ENCODE data around the gene GDPD3.

Gene GDPD3

DNA sequence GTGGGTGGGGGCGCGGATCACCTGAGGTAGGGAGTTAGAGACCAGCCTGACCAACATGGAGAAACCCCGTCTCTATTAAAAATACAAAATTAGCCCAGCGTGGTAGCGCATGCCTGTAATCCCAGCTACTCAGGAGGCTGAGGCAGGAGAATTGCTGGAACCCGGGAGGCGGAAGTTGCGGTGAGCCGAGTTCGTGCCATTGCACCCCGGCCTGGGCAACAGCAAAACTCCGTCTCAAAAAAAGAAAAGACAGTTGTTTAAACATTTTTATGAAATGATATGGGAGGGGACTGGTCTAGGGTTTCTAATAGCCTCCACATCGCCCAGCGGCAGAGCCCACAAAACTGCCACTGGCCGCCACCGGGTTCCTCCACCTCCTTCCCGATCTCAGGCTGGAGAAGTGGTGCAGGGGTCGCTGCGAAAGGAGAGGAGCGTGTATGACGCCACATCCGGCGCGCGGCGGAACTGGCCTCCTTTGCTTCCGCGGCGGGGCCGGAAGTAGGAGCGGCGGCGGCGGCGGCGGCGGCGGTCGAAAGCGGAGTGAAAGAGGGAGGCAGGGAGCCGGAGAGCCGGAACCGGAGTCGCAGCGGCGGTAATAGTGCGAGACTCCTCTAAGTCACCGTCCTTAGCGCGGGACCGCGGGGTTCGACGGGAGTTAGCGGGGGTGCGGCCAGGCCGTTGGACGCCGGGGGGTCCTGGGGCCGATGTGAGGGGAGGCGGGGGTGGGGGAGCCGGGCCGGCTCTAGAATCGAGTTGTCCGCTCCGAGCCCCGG, 37.6 kb downstream of the GDPD3 start, which contains the start of gene PPP4C:
Gene PPP4C (plus strand): TSS at position 492 of the 773 bp plus-strand sequence. CDS start 384 bp downstream, outside the sequence.
- DNase-seq: peak; percentile 52

DNA sequence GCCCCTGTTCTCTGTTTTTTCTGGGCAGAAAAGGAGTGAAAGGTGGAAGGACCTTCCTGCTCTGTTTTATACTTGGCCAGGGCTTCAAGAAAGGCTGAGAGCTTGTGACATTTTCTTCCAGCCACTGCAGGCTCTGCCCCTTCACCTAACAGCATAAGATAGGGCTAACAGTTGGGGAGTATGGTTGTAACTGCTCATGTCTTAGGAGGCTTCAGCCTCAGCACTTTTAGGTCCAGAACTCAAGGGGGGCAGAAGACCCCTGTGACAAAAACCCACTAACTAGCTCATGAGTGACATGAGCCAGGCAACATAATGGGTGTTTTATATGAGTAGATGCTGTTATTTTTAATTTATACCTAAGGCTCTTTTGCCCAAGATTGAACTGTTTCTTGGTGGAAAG, 42.8 kb downstream of the GDPD3 start:
- no peak for DNase-seq

DNA sequence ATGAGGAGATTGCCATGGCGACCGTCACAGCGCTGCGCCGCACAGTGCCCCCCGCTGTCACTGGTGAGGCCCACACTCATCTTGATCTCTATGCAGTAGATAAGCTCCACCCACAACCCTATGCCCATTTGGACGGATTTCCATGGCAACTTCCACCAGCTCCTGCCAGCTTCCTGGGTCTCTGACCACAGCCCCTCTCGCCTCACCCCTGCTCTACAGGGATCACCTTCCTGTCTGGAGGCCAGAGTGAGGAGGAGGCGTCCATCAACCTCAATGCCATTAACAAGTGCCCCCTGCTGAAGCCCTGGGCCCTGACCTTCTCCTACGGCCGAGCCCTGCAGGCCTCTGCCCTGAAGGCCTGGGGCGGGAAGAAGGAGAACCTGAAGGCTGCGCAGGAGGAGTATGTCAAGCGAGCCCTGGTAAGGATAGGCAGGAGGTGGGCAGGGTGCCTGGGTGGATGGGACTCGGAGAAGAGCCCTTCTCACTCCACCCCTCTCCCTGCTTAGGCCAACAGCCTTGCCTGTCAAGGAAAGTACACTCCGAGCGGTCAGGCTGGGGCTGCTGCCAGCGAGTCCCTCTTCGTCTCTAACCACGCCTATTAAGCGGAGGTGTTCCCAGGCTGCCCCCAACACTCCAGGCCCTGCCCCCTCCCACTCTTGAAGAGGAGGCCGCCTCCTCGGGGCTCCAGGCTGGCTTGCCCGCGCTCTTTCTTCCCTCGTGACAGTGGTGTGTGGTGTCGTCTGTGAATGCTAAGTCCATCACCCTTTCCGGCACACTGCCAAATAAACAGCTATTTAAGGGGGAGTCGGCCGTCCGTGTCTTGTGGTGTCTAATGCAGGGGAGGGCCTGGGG, 43.5 kb downstream of the GDPD3 start:
- DNase-seq: no peak

DNA sequence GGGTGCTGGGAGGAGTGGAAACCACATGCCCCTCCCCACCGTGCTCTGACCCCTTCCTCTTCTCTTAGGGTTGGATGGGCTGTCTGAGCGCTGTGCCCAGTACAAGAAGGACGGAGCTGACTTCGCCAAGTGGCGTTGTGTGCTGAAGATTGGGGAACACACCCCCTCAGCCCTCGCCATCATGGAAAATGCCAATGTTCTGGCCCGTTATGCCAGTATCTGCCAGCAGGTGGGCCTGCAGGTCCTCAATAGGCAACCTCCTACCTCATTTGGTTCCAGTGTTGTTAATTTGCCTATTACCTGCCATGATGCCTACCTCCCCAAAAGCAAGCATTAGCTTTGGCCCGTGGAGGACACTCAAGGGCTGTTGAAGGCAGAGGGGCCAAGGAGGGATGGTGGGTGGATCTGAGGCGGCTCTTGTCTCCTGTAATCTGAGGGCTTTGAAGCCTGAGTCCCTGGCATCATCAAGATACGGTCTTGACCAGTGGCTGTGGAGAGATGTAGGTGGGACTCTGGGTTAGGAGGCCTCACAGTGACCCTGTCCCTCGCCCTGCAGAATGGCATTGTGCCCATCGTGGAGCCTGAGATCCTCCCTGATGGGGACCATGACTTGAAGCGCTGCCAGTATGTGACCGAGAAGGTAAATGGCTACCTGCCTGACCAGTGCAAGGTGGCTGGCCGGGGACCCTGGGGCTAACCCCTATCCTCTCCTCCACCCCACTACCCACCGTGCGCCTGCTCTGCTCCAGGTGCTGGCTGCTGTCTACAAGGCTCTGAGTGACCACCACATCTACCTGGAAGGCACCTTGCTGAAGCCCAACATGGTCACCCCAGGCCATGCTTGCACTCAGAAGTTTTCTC, 44.4 kb downstream of the GDPD3 start:
- DNase-seq: no peak

DNA sequence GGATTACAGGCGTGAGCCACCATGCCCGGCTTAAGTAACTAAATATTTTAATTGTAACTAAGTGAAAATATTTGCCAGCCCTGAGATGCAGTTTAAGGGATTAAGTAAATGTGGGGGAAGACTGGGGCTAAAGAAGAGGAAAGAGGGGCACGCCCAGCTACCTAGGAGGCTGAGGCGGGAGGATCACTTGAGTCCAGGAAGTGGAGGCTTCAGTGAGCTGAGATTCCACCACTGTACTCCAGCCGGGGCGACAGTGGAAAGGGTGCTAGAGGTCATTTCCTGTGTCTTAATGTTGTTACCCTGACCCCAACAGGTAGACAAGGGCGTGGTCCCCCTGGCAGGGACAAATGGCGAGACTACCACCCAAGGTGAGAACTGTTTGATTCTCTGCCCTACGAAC, 45.0 kb downstream of the GDPD3 start:
- DNase-seq: no peak

DNA sequence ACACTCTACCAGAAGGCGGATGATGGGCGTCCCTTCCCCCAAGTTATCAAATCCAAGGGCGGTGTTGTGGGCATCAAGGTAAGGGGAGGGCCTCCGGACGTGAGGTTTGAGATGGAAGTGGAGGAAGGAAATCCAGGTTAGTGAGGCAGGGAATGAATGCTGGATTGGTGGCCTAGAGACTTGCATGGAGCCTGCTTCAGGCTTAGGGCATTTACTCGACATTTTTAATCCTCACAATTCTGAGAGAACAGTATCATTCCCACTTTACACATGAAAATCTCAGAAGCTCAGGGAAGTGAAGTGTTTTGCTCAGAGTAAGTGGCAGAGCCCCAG, 45.8 kb downstream of the GDPD3 start:
- DNase-seq: no peak

DNA sequence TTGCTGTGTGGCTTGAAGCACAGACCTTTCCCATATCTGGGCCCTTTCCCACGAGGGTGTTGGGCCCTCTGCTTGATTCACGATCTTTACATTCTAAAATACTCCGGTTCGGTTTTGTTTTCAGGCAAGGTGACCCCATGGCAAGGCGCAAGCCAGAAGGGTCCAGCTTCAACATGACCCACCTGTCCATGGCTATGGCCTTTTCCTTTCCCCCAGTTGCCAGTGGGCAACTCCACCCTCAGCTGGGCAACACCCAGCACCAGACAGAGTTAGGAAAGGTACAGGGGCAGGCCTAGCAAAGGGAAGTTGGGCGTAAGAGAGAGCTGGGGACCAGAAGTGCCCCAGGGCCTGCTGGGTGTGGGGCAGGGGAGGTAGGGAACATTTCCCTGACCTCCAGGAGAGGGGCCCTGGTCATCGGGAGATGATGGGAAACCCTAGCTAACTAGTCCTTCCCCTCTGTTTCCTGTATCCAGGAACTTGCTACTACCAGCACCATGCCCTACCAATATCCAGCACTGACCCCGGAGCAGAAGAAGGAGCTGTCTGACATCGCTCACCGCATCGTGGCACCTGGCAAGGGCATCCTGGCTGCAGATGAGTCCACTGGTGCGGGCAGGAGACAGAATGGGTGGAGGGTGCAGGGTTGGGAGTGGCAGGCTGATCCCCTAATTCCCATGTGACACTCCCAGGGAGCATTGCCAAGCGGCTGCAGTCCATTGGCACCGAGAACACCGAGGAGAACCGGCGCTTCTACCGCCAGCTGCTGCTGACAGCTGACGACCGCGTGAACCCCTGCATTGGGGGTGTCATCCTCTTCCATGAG, 46.4 kb downstream of the GDPD3 start:
- DNase-seq: no peak

DNA sequence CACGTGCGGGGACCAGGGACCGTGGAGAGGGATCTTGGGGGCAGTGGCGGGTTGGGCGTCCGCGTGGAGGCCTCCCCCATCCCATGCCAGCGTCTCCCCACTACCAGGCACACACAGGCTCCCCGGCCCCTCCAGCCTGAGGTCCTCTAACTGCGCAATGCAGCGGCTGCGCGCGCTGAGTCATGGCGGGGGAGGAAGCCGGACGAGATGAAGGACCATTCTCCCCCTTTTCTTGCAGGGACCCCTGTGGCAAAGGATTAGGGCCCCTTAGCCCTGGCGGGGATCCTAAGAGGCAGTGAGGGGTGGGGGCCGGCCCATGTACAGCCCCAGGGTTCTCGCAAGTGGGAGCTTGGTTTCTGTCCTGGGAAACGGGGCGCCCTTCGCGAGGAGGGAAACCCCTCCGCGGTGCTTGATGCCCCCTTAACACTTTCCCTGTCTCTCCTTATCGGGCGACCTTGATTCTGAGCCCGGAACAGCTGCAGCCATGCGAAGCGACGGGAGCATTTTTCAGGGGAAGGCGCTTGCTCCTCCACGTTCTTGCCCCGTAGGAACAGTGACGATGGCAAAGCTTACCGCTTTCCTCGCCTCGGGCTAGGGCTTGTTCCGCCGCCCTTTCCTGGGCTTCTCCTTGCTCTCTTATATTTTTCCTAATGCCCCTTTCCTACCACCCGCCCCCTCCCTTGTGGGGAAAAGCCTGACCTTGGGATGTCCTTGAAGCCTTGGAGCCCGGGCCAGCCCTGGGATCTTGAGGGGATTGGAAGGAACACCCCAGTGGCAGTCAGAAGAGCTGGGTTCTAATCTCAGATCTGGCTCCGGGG, 47.2 kb downstream of the GDPD3 start:
- DNase-seq: no peak

DNA sequence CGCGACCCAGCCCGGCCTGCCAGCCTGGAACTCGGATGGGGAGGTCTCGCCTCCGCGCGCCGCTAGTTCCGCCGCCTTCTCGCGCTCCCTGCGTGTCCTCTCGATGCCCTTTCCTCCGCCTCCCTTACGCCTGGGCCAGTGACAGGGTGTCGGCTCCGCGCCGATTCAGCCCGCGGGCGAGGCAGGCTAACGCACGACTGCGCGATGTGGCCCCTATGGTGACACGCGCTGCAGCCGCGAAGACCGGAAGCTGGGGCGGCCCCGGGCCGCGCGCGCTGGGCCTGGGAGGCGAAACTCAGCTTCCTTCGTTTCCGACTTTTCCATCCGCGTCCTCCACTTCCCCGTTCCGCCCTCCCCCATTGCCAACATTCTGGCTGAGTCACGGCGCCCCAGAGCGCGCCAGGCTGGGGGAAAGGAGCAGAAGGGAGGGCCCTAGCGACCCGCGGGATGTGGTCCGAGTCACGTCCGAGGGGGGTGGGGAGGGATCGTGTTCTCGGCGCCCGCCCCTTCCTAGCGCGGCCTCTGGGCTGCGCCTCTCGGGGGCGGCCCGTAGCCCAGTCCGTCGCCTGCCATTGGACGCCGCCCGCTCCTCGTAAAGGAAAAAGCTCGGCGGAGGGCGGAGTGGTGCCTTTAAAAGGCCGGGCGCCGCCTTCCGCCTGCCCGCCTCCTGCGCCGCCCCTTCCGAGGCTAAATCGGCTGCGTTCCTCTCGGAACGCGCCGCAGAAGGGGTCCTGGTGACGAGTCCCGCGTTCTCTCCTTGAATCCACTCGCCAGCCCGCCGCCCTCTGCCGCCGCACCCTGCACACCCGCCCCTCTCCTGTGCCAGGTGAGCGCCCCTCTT, 48.0 kb downstream of the GDPD3 start, which contains the start of gene ALDOA:
Gene ALDOA (plus strand): TSS at position 659 of the 841 bp plus-strand sequence. CDS start 1,138 bp downstream, outside the sequence.
- peak; percentile 97 for DNase-seq

DNA sequence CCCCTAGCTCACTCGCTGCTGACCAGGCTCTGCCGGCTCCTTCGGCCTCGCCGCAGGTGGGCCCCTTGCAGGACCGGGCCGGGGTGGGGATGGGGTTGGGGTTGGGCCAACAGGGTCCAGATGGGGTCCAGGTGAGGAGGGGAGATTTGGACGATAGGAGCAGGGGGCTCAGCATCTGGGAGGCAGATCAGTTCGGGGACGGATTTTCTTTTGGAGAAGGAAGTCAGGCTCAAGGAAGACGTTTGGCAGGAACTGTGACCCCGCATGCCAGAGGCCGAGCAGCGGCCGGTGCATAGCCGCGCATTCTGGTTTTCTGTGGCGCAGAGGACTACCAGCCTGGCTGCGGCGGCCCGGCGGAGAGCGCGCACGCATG, 48.6 kb downstream of the GDPD3 start:
- DNase-seq: no peak

DNA sequence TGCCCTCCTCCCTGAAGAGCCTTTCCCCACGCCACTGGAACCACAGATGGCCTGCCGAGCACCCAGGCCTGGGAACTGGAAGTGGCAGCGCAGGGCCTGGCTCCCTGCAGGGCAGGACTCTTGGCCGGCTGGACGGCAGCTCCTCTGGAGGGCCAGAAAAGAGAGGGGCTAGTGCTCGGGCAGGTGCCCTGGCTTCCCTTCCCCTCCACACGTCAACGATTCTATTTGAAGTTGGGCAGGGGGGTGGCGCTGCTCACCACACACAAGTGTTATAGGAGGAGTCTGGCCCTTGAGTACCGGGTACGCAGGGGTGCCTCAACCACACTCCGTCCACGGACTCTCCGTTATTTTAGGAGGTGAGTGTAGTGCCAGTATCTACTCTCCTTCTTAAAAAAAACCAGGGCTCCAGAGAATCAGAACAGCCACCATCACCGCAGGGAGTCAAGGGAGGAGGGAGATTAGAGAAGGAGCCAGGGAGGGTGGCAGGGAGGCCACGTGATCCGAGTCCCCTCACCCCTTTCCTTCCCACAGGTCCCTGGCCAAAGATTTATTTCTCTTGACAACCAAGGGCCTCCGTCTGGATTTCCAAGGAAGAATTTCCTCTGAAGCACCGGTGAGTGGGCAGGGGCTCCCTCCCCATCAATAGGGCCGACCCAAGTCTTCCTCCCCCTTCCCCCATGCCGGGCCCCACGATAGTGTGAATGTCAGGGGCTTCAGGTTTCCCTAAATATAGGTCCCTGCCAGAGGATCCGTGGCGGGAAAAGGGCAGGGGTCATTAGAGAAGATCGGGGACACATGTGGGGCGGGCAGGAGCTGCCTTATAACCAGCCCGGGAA, 49.2 kb downstream of the GDPD3 start:
- peak; percentile 72 for DNase-seq

DNA sequence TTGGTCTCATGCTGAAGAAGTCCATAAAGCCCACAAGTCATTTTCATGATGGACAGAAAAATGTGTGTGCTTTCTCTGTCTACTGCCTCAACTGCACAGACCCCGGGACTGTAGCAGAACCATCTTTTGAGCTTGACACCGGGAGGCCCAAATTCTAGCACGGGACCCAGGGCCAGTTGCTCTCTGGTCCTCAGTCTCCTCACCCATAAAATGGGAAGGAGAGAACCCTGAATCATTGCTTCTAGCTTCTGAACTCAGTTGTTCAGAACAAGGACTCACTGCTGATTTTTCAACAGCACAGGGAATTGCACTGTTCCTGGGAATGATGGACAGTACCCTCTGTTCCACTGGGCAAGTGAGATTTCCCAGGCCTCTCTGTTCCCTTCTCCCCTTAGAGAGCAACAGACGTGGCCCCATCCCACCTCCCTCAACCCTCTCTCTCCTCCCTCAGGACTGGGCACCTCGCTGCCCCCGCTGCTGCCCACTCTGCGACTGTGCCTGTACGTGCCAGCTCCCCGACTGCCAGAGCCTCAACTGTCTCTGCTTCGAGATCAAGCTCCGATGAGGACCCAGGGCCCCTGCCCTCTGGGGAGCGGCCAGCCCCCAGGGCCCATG, 50.0 kb downstream of the GDPD3 start:
- DNase-seq: no peak

DNA sequence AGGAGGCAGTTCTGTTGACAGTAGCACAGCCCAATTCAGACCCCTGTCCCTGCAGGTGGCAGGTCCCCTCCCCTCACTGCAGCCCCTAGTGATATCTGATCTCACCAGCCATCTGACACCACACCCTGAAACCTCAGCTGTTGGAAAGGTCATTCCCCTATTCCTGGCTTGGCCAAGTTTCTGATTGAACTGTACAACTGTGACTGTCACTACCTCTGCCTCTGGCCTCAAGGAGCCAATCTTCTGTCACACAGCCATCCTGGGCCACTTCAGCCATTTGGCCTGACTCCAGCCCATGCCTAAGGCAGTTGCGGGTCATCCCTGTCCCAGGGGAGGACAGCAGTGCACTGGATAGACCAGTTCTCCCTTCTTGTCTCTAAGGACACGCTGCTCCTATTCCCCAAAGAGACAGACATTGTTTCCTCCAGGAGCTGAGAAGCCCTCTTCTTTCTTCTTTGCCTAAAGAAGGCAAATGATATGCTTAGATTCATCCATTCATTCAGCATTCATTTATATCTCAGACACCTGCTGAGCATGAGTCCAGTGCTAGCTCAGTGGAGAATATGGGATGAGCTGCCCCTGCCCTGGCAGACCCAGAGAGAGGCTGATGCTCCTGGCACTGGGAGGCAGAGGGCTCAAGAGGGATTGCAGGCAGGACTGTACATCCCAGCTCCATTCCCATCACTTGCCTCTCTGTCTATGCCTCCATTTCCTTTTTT, 52.3 kb downstream of the GDPD3 start:
- no peak for DNase-seq

DNA sequence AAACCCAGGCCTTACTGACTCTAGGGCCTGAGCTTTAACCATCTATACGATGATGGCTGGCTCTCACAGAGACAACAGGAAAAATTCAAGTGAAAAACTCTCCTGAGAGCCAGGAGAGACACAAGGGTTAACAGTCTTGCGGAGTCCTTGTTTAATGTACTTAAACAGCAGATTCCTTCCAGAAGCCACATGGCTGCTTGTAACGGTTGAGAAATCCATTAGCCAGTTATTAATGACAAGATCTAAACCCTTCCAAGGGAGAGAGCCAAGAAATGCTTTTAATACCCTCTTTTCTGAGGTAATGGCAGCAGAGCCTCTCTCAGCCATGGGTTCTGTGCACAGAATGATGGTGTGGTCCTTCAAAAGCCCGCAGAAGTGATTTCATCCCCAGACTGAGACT, 53.0 kb downstream of the GDPD3 start:
- no peak for DNase-seq

DNA sequence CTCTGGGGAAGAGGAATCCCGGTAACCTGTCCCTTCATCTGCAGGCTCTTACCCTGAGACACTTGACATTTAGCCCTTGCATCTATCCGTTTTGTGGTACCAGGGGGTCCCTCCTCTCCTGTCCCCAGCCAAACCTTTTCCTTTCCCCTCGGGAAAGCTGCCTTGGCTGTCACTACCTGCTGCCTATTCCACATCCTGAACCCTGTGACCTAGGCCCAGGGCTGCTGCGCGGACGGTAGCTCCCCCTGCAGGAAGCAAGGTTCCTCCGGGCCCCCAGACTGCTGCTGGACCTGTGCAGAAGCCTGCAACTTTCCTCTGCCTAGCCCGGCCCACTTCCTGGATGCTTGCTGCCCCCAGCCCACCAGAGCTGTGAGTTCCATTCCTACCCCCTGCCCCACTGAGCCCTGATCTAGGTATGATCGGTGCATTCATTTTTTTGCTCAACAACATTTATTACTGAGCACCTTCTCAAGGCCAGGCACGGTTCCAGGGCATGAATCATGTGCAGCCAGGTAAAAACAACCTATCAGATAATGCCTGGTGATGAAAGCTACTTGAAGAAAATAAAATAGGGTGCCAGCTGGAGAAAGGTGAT, 58.3 kb downstream of the GDPD3 start:
- DNase-seq: no peak

All from DMS153 (cell line).